HG02759 (cell line): ENCODE data around the gene RTKN.

Source experiments
- ATAC-seq: cut with Tn5 transposase; IDR thresholded peaks from one replicate; pipeline ENCODE4 v1.9.1; 2021; ENCODE audit warnings: mild to moderate bottlenecking, moderate library complexity; ENCODE audit not compliant: unreplicated experiment

The RTKN gene

GRCh38 chr2:74381751-74382150 lies 60.0 kb downstream of the RTKN start:
- ATAC-seq: no peak

- ATAC-seq: no peak
Observed at GRCh38 chr2:74379851-74380789, 61.6 kb downstream of the RTKN start, which contains the start of gene DCTN1. Gene DCTN1 (minus strand): TSS chr2:74380311. CDS start chr2:74380037, 274 bp downstream.

- no peak for ATAC-seq
Observed at GRCh38 chr2:74378007-74378406, 63.7 kb downstream of the RTKN start.

GRCh38 chr2:74375838-74376237 lies 65.9 kb downstream of the RTKN start:
- ATAC-seq: no peak
